ENCODE results near the gene PRF1. TPM values are rescaled to one million over a fixed set of nuclear protein-coding genes. Genes with fewer than 3 reads are reported as not detected.

The PRF1 gene
- total RNA-seq, 1 donor, result 60.4 TPM

- Histone ChIP-seq H3K4me3 (ENCODE audit: low read length) (no peak overlapping the region), H3K9me3 (ENCODE audit: low read depth, low read length) (no peaks in the 10 kb centered on the region), H3K27me3 (ENCODE audit: insufficient read depth, low read length) (no peaks in the 10 kb centered on the region), H3K4me1 (ENCODE audit: insufficient read depth, low read length) (peaks cover 9% of the 10 kb centered on the region)
Observed at GRCh38 chr10:70557876-70558275, 44.7 kb downstream of the PRF1 start.

GRCh38 chr10:70557086-70557845, 45.3 kb downstream of the PRF1 start:
- H3K9me3 ChIP-seq (ENCODE audit: low read depth, low read length), result no peaks in the 10 kb centered on the region
- no peak overlapping the region for H3K4me3 ChIP-seq (ENCODE audit: low read length)
- H3K27me3 ChIP-seq (ENCODE audit: insufficient read depth, low read length), result no peaks in the 10 kb centered on the region
- H3K4me1 ChIP-seq (ENCODE audit: insufficient read depth, low read length), result peaks cover 9% of the 10 kb centered on the region

- Histone ChIP-seq H3K9me3 (ENCODE audit: low read depth, low read length) (no peaks in the 10 kb centered on the region), H3K27me3 (ENCODE audit: insufficient read depth, low read length) (no peaks in the 10 kb centered on the region), H3K4me1 (ENCODE audit: insufficient read depth, low read length) (peaks cover 9% of the 10 kb centered on the region), H3K4me3 (ENCODE audit: low read length) (no peak overlapping the region)
Observed at GRCh38 chr10:70555371-70555770, 47.2 kb downstream of the PRF1 start.

DNA sequence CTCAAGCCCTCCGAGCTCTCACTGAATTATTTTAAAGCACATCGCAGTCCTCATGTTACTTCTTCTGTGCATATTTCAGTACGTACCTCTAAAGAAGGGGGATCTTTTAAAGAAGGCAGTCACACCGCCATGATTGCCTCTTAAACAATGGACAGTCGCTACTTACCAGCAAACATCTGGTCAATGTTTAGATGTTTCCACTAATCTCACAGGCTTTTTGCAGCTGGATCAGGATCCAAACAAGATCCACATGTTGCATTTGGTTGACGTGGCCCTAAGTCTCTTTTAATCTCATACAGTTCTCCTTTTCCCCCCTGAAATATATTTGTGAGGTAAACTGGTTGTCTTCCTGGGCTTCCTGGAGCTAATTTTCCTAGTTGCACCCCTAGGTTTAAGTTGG, 50.0 kb downstream of the PRF1 start:
- Histone ChIP-seq H3K27me3 (ENCODE audit: insufficient read depth, low read length) (no peaks in the 10 kb centered on the region), H3K4me3 (ENCODE audit: low read length) (no peak overlapping the region), H3K9me3 (ENCODE audit: low read depth, low read length) (no peaks in the 10 kb centered on the region), H3K4me1 (ENCODE audit: insufficient read depth, low read length) (no peaks in the 10 kb centered on the region)

GRCh38 chr10:70551971-70552422, 50.5 kb downstream of the PRF1 start:
- H3K4me1 ChIP-seq (ENCODE audit: insufficient read depth, low read length), result no peaks in the 10 kb centered on the region
- H3K9me3 ChIP-seq (ENCODE audit: low read depth, low read length), result no peaks in the 10 kb centered on the region
- no peak overlapping the region for H3K4me3 ChIP-seq (ENCODE audit: low read length)
- H3K27me3 ChIP-seq (ENCODE audit: insufficient read depth, low read length), result no peaks in the 10 kb centered on the region

GRCh38 chr10:70551466-70551865, 51.1 kb downstream of the PRF1 start:
- H3K27me3 ChIP-seq (ENCODE audit: insufficient read depth, low read length), result no peaks in the 10 kb centered on the region
- H3K4me3 ChIP-seq (ENCODE audit: low read length), result no peak overlapping the region
- H3K9me3 ChIP-seq (ENCODE audit: low read depth, low read length), result no peaks in the 10 kb centered on the region
- no peaks in the 10 kb centered on the region for H3K4me1 ChIP-seq (ENCODE audit: insufficient read depth, low read length)

DNA sequence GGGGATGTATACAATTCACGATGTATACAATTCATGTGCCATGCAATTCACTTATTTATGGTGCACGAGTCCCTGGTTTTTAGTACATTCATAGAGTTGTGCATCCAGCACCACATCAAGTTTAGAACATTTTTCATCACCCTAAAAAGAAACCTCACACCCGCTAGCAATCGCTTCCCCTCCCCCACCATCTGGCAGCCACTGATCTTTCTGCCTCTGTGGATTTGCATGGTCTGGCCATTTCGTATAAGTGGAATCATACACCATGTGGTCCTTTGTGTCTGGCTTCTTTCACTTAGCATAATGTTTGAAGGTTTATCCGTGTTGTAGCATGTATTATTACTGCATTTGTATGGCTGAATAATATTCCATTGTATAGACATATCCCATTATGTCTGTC, 52.1 kb downstream of the PRF1 start:
- no peaks in the 10 kb centered on the region for H3K27me3 ChIP-seq (ENCODE audit: insufficient read depth, low read length)
- H3K4me1 ChIP-seq (ENCODE audit: insufficient read depth, low read length), result no peaks in the 10 kb centered on the region
- H3K9me3 ChIP-seq (ENCODE audit: low read depth, low read length), result no peaks in the 10 kb centered on the region
- no peak overlapping the region for H3K4me3 ChIP-seq (ENCODE audit: low read length)

GRCh38 chr10:70549962-70550458, 52.5 kb downstream of the PRF1 start:
- Histone ChIP-seq H3K4me3 (ENCODE audit: low read length) (no peak overlapping the region), H3K9me3 (ENCODE audit: low read depth, low read length) (no peaks in the 10 kb centered on the region), H3K4me1 (ENCODE audit: insufficient read depth, low read length) (no peaks in the 10 kb centered on the region), H3K27me3 (ENCODE audit: insufficient read depth, low read length) (no peaks in the 10 kb centered on the region)

- Histone ChIP-seq H3K4me1 (ENCODE audit: insufficient read depth, low read length) (no peaks in the 10 kb centered on the region), H3K27me3 (ENCODE audit: insufficient read depth, low read length) (no peaks in the 10 kb centered on the region), H3K4me3 (ENCODE audit: low read length) (no peak overlapping the region), H3K9me3 (ENCODE audit: low read depth, low read length) (no peaks in the 10 kb centered on the region)
Observed at GRCh38 chr10:70549351-70549961, 53.1 kb downstream of the PRF1 start.

Other genes starting within 250 kb of the PRF1 start
- 0.94 TPM for gene LRRC20, start 220.1 kb downstream of the PRF1 start, total RNA-seq
- gene EIF4EBP2, start 198.6 kb downstream of the PRF1 start, total RNA-seq, result 29.8 TPM
- gene NODAL, start 161.1 kb downstream of the PRF1 start, total RNA-seq, result not detected
- gene PALD1, start 124.0 kb downstream of the PRF1 start, total RNA-seq, result 0.52 TPM
- gene ADAMTS14, start 69.8 kb upstream of the PRF1 start, total RNA-seq, result not detected
- not detected for gene TBATA, start 182.6 kb upstream of the PRF1 start, total RNA-seq
- gene SGPL1, start 213.2 kb upstream of the PRF1 start, total RNA-seq, result 25.6 TPM